K562 (cell line): ENCODE results near the gene SLC38A1. TPM values are rescaled to one million over a fixed set of nuclear protein-coding genes. Genes with fewer than 3 reads are reported as not detected.

ENCODE experiments used
- BDP1 ChIP-seq: IDR thresholded peaks from 3 replicates; pipeline ENCODE4 v1.6.1; 2011; ENCODE audit not compliant: insufficient read length, insufficient read depth
- CBFA2T3 ChIP-seq: fragments of 450-650 bp; IDR thresholded peaks from 2 replicates; pipeline ENCODE4 v1.6.1; 2017
- CBFB ChIP-seq: sonication (generic); formaldehyde crosslinking; IDR thresholded peaks from 2 replicates; pipeline ENCODE4 v1.4.0; 2020; ENCODE audit warnings: mild to moderate bottlenecking, missing genetic modification reagents
- CUX1 ChIP-seq: fragments of 200-800 bp; sonication (Bioruptor generic); IDR thresholded peaks from 2 replicates; pipeline ENCODE4 v1.6.1; 2016; ENCODE audit warnings: missing genetic modification characterization, missing compliant biosample characterization
- HBP1 ChIP-seq: fragments of 450-650 bp; formaldehyde crosslinking; IDR thresholded peaks from 2 replicates; pipeline ENCODE4 v1.4.0; 2022; ENCODE audit warnings: missing genetic modification characterization
- KLF13 ChIP-seq: fragments of 450-650 bp; IDR thresholded peaks from 2 replicates; pipeline ENCODE4 v1.6.1; 2016; ENCODE audit warnings: missing genetic modification characterization, low read depth, mild to moderate bottlenecking, missing compliant biosample characterization, moderate library complexity, borderline replicate concordance
- LEF1 ChIP-seq: fragments of 450-650 bp; IDR thresholded peaks from 2 replicates; pipeline ENCODE4 v1.6.1; 2016; ENCODE audit warnings: mild to moderate bottlenecking
- MEF2A ChIP-seq: IDR thresholded peaks from 2 replicates; pipeline ENCODE4 v1.6.1; 2011; ENCODE audit warnings: low read depth, mild to moderate bottlenecking, low read length, moderate library complexity; ENCODE audit not compliant: control insufficient read depth
- NCOA1 ChIP-seq: fragments of 450-650 bp; IDR thresholded peaks from 2 replicates; pipeline ENCODE4 v1.6.1; 2016; ENCODE audit warnings: low read depth
- NR4A1 ChIP-seq, 2 experiments: fragments of 250-450 bp in 1 of 2; fragments of 450-650 bp in 1 of 2; sonication (Bioruptor Pico) in 1 of 2; IDR thresholded peaks; 2 replicates each; pipeline versions ENCODE4 v1.4.0 to v1.6.1; 2016 to 2020; ENCODE audit warnings: mild to moderate bottlenecking in 2 of 2, missing compliant biosample characterization in 1 of 2, missing genetic modification characterization in 1 of 2, moderate library complexity in 1 of 2
- RNF219 ChIP-seq: fragments of 250-450 bp; sonication (Bioruptor Pico); IDR thresholded peaks from 2 replicates; pipeline ENCODE4 v1.5.0; 2022; ENCODE audit warnings: mild to moderate bottlenecking
- SMAD4 ChIP-seq: fragments of 250-450 bp; sonication (Bioruptor Pico); conservative IDR thresholded peaks from 2 replicates; pipeline ENCODE4 v1.8.0; 2021; ENCODE audit warnings: inconsistent platforms, mild to moderate bottlenecking, moderate library complexity
- SMARCA5 ChIP-seq: fragments of 450-650 bp; IDR thresholded peaks from 2 replicates; pipeline ENCODE4 v1.6.1; 2016
- TAF7 ChIP-seq: fragments of 450-650 bp; IDR thresholded peaks from 2 replicates; pipeline ENCODE4 v1.6.1; 2016; ENCODE audit warnings: missing genetic modification characterization, missing compliant biosample characterization
- ZNF197 ChIP-seq: fragments of 200-800 bp; sonication (Bioruptor generic); IDR thresholded peaks from 2 replicates; pipeline ENCODE4 v1.6.1; 2016; ENCODE audit warnings: low read depth, missing genetic modification characterization, missing compliant biosample characterization
- ZNF311 ChIP-seq: fragments of 250-450 bp; sonication (Bioruptor Pico); IDR thresholded peaks from 2 replicates; pipeline ENCODE4 v1.4.0; 2020; ENCODE audit warnings: mild to moderate bottlenecking, moderate library complexity
- ZNF57 ChIP-seq: fragments of 450-650 bp; formaldehyde crosslinking; IDR thresholded peaks from 2 replicates; pipeline ENCODE4 v1.4.0; 2020; ENCODE audit warnings: mild to moderate bottlenecking, moderate library complexity
- ZNF79 ChIP-seq: fragments of 250-450 bp; sonication (Bioruptor Pico); IDR thresholded peaks from 2 replicates; pipeline ENCODE4 v1.4.0; 2020; ENCODE audit warnings: low read depth, mild to moderate bottlenecking, moderate library complexity
- ZZZ3 ChIP-seq: fragments of 450-650 bp; IDR thresholded peaks from 2 replicates; pipeline ENCODE4 v1.6.1; 2016; ENCODE audit warnings: antibody characterized with exemption, mild to moderate bottlenecking, moderate library complexity
- polyA plus RNA-seq, 8 experiments: library from polyadenylated mRNA; depleted of rRNA in 4 of 8; stranded (reverse) in 5 of 8; unstranded in 3 of 8; fragments of >200 nt; fragmentation: Nextera tagmentation in 2 of 8; fragmentation: Illumina TruSeq in 1 of 8; extraction: Ambion mirVana in 2 of 8; extraction: Trizol in 1 of 8; gene quantifications; 2 replicates each; pipeline versions ENCODE4 v1.2.1 to v1.2.3, GENCODE V29; 2011 to 2014; ENCODE audit warnings: inconsistent platforms in 1 of 8, missing spikeins in 1 of 8
- total RNA-seq, 7 experiments: library from RNA; depleted of rRNA in 6 of 7; stranded (reverse); fragments of >200 nt in 6 of 7; fragmentation: Illumina TruSeq in 2 of 7; extraction: Trizol in 2 of 7; gene quantifications; 2 replicates each; pipeline versions ENCODE4 v1.2.1 to v1.2.3, GENCODE V29; 2011 to 2021; ENCODE audit warnings: low replicate concordance in 1 of 7

The SLC38A1 gene
- total and polyA plus RNA-seq, 9 of the 15 experiments (the other 6 are each of a cell fraction or from before 2014, with no cell fraction given) = 51.9 to 112 (median 75.0) TPM

- TF ChIP-seq HBP1 (CRISPR knock-in tag) (no peak), TAF7 (no peak), ZNF79 (CRISPR knock-in tag) (no peak), NR4A1 (CRISPR knock-in tag; IDR thresholded peaks at IDR 0.05) (no peak), NR4A1 (tag; IDR thresholded peaks at IDR 0.05) (no peak), KLF13 (tag) (no peak), RNF219 (CRISPR knock-in tag) (no peak), ZZZ3 (no peak), SMARCA5 (no peak), SMAD4 (CRISPR knock-in tag) (0 out of 2 replicates have a peak, but pooled peaks have one; percentile 52), LEF1 (0 out of 2 replicates have a peak, but pooled peaks have one; percentile 28), MEF2A (peak; percentile 83), CBFB (no peak), ZNF197 (CRISPR knock-in tag) (no peak), NCOA1 (peak; percentile 37; the same call in 1 of the 2 replicates), ZNF311 (CRISPR knock-in tag) (no peak), CUX1 (CRISPR knock-in tag) (no peak), BDP1 (no peak), CBFA2T3 (peak; percentile 47), ZNF57 (no peak)
These were observed 48.8 kb downstream of the SLC38A1 start (continued) for GRCh38 chr12:46219877-46220655.
